Activated gamma-delta T cell treated with anti-CD3 and anti-CD28 coated beads, Interleukin-2, amount 50 U/mL, for 16 hours (primary cell): Measurements from ENCODE around the gene SCP2.

Experiments
- DNase-seq: peaks from one replicate; pipeline ENCODE4 v3.0.0-alpha.2; 2020; ENCODE audit warnings: low read depth

The SCP2 gene

GRCh38 chr1:53067886-53068285 is 140.8 kb downstream of the SCP2 start:
- DNase-seq: no peak

- no peak for DNase-seq
Observed at GRCh38 chr1:53068314-53069099, 141.4 kb downstream of the SCP2 start.

- no peak for DNase-seq
Observed at GRCh38 chr1:53069265-53069662, 142.2 kb downstream of the SCP2 start.

GRCh38 chr1:53069663-53070327 is 142.7 kb downstream of the SCP2 start:
- no peak for DNase-seq

- DNase-seq: no peak
Observed at GRCh38 chr1:53070621-53071020, 143.5 kb downstream of the SCP2 start.

- DNase-seq: no peak
Observed at GRCh38 chr1:53071167-53071865, 144.2 kb downstream of the SCP2 start.

GRCh38 chr1:53071915-53072314 is 144.8 kb downstream of the SCP2 start:
- no peak for DNase-seq

GRCh38 chr1:53073287-53073686 is 146.2 kb downstream of the SCP2 start:
- DNase-seq: no peak

GRCh38 chr1:53073868-53074311 is 146.8 kb downstream of the SCP2 start:
- no peak for DNase-seq

GRCh38 chr1:53074313-53075154 is 147.5 kb downstream of the SCP2 start:
- DNase-seq: no peak

GRCh38 chr1:53075206-53075605 is 148.1 kb downstream of the SCP2 start:
- no peak for DNase-seq

- DNase-seq: no peak
Observed at GRCh38 chr1:53075761-53076163, 148.7 kb downstream of the SCP2 start.

GRCh38 chr1:53076165-53076564 is 149.1 kb downstream of the SCP2 start:
- DNase-seq: no peak

- no peak for DNase-seq
Observed at GRCh38 chr1:53076721-53077598, 149.9 kb downstream of the SCP2 start.

- DNase-seq: no peak
Observed at GRCh38 chr1:53077599-53077965, 150.5 kb downstream of the SCP2 start.

GRCh38 chr1:53078333-53079101 is 151.4 kb downstream of the SCP2 start:
- no peak for DNase-seq

GRCh38 chr1:53079251-53079650 is 152.2 kb downstream of the SCP2 start:
- no peak for DNase-seq

- DNase-seq: no peak
Observed at GRCh38 chr1:53080041-53080440, 153.0 kb downstream of the SCP2 start.

GRCh38 chr1:53080769-53081168 is 153.7 kb downstream of the SCP2 start:
- DNase-seq: no peak

GRCh38 chr1:53081384-53082066 is 154.4 kb downstream of the SCP2 start:
- DNase-seq: no peak
